GF-D8 (cell line): ENCODE measurements around the gene CD83.
A peak's percentile ranks its signal among the peaks of the same experiment; 100 is the strongest.

ENCODE experiments used
- DNase-seq: peaks from one replicate; lab custom pipeline; 2025; lab: John Stamatoyannopoulos, UW

The CD83 gene

GRCh38 chr6:14092316-14092715 is 25.3 kb upstream of the CD83 start:
- no peak for DNase-seq

GRCh38 chr6:14092838-14093789 is 24.5 kb upstream of the CD83 start:
- DNase-seq, result no peak

- no peak for DNase-seq
Observed at GRCh38 chr6:14094721-14095120, 22.9 kb upstream of the CD83 start.

- DNase-seq, result no peak
Observed at GRCh38 chr6:14095437-14095836, 22.1 kb upstream of the CD83 start.

GRCh38 chr6:14100138-14100537 is 17.4 kb upstream of the CD83 start:
- no peak for DNase-seq

- DNase-seq, result no peak
Observed at GRCh38 chr6:14100966-14101365, 16.6 kb upstream of the CD83 start.

- DNase-seq, result no peak
Observed at GRCh38 chr6:14102383-14102782, 15.2 kb upstream of the CD83 start.

- DNase-seq, result no peak
Observed at GRCh38 chr6:14105547-14105946, 12.0 kb upstream of the CD83 start.

GRCh38 chr6:14107000-14107399 is 10.6 kb upstream of the CD83 start:
- DNase-seq, result no peak

- no peak for DNase-seq
Observed at GRCh38 chr6:14107711-14108494, 9.7 kb upstream of the CD83 start.

- peak; percentile 87 for DNase-seq
Observed at GRCh38 chr6:14108571-14109410, 8.8 kb upstream of the CD83 start.

- DNase-seq, result no peak
Observed at GRCh38 chr6:14109411-14109826, 8.2 kb upstream of the CD83 start.

- DNase-seq, result no peak
Observed at GRCh38 chr6:14110001-14110818, 7.4 kb upstream of the CD83 start.

- DNase-seq, result peak; percentile 11
Observed at GRCh38 chr6:14113976-14114375, 3.6 kb upstream of the CD83 start.

- no peak for DNase-seq
Observed at GRCh38 chr6:14118091-14118439, 493 bp downstream of the CD83 start.

- DNase-seq, result peak; percentile 17
Observed at GRCh38 chr6:14118446-14118845, 874 bp downstream of the CD83 start.

GRCh38 chr6:14119784-14120183 is 2.2 kb downstream of the CD83 start:
- no peak for DNase-seq

GRCh38 chr6:14120546-14120945 is 3.0 kb downstream of the CD83 start:
- no peak for DNase-seq

- peak; percentile 68 for DNase-seq
Observed at GRCh38 chr6:14121936-14122344, 4.4 kb downstream of the CD83 start.

GRCh38 chr6:14123386-14124111 is 6.0 kb downstream of the CD83 start:
- DNase-seq, result peak; percentile 72

- DNase-seq, result no peak
Observed at GRCh38 chr6:14125346-14125745, 7.8 kb downstream of the CD83 start.
